IPS-NIHi7 (cell line): Measurements from ENCODE around the gene KSR1.

Experiments
- DNase-seq: peaks from one replicate; pipeline ENCODE4 v3.0.0; 2012; ENCODE audit warnings: mixed read lengths; ENCODE audit errors: extremely low spot score

The KSR1 gene

GRCh38 chr17:27550974-27551505 is 94.8 kb downstream of the KSR1 start:
- no peak for DNase-seq

- DNase-seq = peak; percentile 56
These were observed 95.5 kb downstream of the KSR1 start for GRCh38 chr17:27551701-27552248.

GRCh38 chr17:27552276-27552732 is 96.1 kb downstream of the KSR1 start:
- no peak for DNase-seq

GRCh38 chr17:27553019-27553511 is 96.8 kb downstream of the KSR1 start:
- no peak for DNase-seq

- DNase-seq = no peak
These were observed 97.9 kb downstream of the KSR1 start for GRCh38 chr17:27554152-27554551.

- no peak for DNase-seq
These were observed 98.7 kb downstream of the KSR1 start for GRCh38 chr17:27554911-27555310.

- DNase-seq = no peak
These were observed 99.1 kb downstream of the KSR1 start for GRCh38 chr17:27555339-27555738.

GRCh38 chr17:27558341-27558740 is 102.1 kb downstream of the KSR1 start:
- DNase-seq = no peak

GRCh38 chr17:27558842-27559505 is 102.7 kb downstream of the KSR1 start:
- no peak for DNase-seq

GRCh38 chr17:27559506-27560481 is 103.5 kb downstream of the KSR1 start:
- no peak for DNase-seq

GRCh38 chr17:27560668-27561067 is 104.4 kb downstream of the KSR1 start:
- DNase-seq = no peak

- no peak for DNase-seq
These were observed 106.7 kb downstream of the KSR1 start for GRCh38 chr17:27562777-27563455.

- DNase-seq = no peak
These were observed 107.3 kb downstream of the KSR1 start for GRCh38 chr17:27563532-27563931.

- no peak for DNase-seq
These were observed 108.2 kb downstream of the KSR1 start for GRCh38 chr17:27564463-27564862.

- no peak for DNase-seq
These were observed 109.8 kb downstream of the KSR1 start for GRCh38 chr17:27565874-27566670.

- DNase-seq = no peak
These were observed 110.7 kb downstream of the KSR1 start for GRCh38 chr17:27566671-27567562.

- no peak for DNase-seq
These were observed 111.3 kb downstream of the KSR1 start for GRCh38 chr17:27567563-27567859.

- no peak for DNase-seq
These were observed 112.0 kb downstream of the KSR1 start for GRCh38 chr17:27568216-27568615.

GRCh38 chr17:27568811-27569210 is 112.6 kb downstream of the KSR1 start:
- DNase-seq = no peak

- DNase-seq = peak; percentile 87
These were observed 113.0 kb downstream of the KSR1 start for GRCh38 chr17:27569257-27569722.
